ENCODE results near the gene GTF3A. TPM values are rescaled to one million over a fixed set of nuclear protein-coding genes. Genes with fewer than 3 reads are reported as not detected.
"Not testable (repeated sequence)": the region's sequence is repeated elsewhere in the genome, so short reads cannot be mapped to it uniquely, and the experiment has no call there.

Gene GTF3A
- total RNA-seq, 4 donors from 2014 or later: 64.5 to 201 (median 123) TPM

DNA sequence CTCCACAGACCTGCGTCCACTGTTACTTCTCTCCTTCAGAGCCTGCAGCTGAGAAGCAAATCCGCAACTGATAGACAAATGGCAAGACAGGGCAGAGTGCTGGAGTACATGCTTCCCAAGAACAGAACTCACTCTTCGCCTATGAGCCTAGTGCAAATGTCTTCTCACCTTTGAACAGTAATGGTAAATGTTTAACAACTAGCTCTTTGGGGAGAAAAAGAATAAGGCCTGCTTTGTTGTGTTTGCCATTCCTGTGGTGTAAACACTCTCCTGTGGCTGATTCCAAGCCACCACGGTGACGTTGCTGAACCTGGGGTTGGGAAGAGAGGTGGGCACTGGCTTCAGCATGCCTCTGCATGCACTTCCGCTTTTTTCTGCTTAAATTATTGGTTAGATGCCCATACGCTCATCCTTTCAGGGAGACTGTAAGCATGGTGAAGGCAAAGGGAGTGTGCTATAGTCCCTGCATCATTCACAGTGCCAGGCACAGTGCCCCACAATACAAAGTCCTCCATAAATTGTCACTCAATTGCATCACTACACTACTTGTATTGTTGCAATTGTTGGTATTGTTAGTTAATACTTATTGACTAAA lies 28.1 kb upstream of the GTF3A start:
- TF ChIP-seq EP300 (IDR thresholded peaks at IDR 0.05) (no peak), POLR2A (IDR thresholded peaks at IDR 0.05) (no peak)
- TF ChIP-seq, protein P1, sequence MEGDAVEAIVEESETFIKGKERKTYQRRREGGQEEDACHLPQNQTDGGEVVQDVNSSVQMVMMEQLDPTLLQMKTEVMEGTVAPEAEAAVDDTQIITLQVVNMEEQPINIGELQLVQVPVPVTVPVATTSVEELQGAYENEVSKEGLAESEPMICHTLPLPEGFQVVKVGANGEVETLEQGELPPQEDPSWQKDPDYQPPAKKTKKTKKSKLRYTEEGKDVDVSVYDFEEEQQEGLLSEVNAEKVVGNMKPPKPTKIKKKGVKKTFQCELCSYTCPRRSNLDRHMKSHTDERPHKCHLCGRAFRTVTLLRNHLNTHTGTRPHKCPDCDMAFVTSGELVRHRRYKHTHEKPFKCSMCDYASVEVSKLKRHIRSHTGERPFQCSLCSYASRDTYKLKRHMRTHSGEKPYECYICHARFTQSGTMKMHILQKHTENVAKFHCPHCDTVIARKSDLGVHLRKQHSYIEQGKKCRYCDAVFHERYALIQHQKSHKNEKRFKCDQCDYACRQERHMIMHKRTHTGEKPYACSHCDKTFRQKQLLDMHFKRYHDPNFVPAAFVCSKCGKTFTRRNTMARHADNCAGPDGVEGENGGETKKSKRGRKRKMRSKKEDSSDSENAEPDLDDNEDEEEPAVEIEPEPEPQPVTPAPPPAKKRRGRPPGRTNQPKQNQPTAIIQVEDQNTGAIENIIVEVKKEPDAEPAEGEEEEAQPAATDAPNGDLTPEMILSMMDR (IDR thresholded peaks at IDR 0.05): no peak
- Histone ChIP-seq H3K36me3 (no peaks in the 10 kb centered on the region), H3K27ac (no peak overlapping the region), H3K4me1 (no peaks in the 10 kb centered on the region), H3K9me3 (no peaks in the 10 kb centered on the region), H3K27me3 (peaks cover 0 to 13% of the 10 kb centered on the region in 2 donors), H3K4me3 (no peak overlapping the region)
- DNase-seq (ENCODE audit: low spot score in 2 of 2): no peak
- WGBS, 2 donors: 63 to 74% methylated on average over 7 of the region's 7 CpGs

- DNase-seq (ENCODE audit: low spot score in 2 of 2): no peak
- 69% methylated on average over 4 of the region's 4 CpGs for WGBS, 2 donors
- Histone ChIP-seq H3K4me1 (peaks cover 0 to 8% (median 5%) of the 10 kb centered on the region in 4 donors), H3K9me3 (no peaks in the 10 kb centered on the region), H3K36me3 (no peaks in the 10 kb centered on the region), H3K4me3 (no peak overlapping the region), H3K27ac (no peak overlapping the region), H3K27me3 (peaks cover 0 to 13% of the 10 kb centered on the region in 2 donors)
- no peak for TF ChIP-seq POLR2A (IDR thresholded peaks at IDR 0.05)
- TF ChIP-seq, protein P1 (IDR thresholded peaks at IDR 0.05): no peak
- no peak for TF ChIP-seq EP300 (IDR thresholded peaks at IDR 0.05)
Observed at GRCh38 chr13:27398360-27398759, 26.1 kb upstream of the GTF3A start.

GRCh38 chr13:27400405-27400804 lies 24.0 kb upstream of the GTF3A start:
- H3K27me3 ChIP-seq; H3K4me3 ChIP-seq; DNase-seq (ENCODE audit: low spot score in 2 of 2); H3K27ac ChIP-seq; H3K9me3 ChIP-seq; H3K36me3 ChIP-seq: not testable (repeated sequence)
- H3K4me1 ChIP-seq: peaks cover 0 to 17% (median 15%) of the 10 kb centered on the region in 4 donors
- 85 to 87% methylated on average over 6 of the region's 6 CpGs for WGBS, 2 donors

GRCh38 chr13:27401210-27401609 lies 23.2 kb upstream of the GTF3A start:
- no peak for TF ChIP-seq EP300 (IDR thresholded peaks at IDR 0.05)
- TF ChIP-seq, protein P1 (IDR thresholded peaks at IDR 0.05): no peak
- WGBS, 2 donors: 51 to 54% methylated on average over 3 of the region's 3 CpGs
- Histone ChIP-seq H3K4me1 (peaks cover 0 to 17% (median 15%) of the 10 kb centered on the region in 4 donors), H3K4me3 (no peak overlapping the region), H3K9me3 (no peaks in the 10 kb centered on the region), H3K36me3 (no peaks in the 10 kb centered on the region), H3K27ac (no peak overlapping the region), H3K27me3 (no peaks in the 10 kb centered on the region)
- no peak for DNase-seq (ENCODE audit: low spot score in 2 of 2)

GRCh38 chr13:27403203-27403678 lies 21.2 kb upstream of the GTF3A start:
- WGBS, 2 donors: 15 to 20% methylated on average over 3 of the region's 3 CpGs
- H3K27ac ChIP-seq: peak overlapping the region in 3 of 4 donors; percentile 40 to 76 (median 65)
- DNase-seq (ENCODE audit: low spot score in 2 of 2): no peak
- no peak overlapping the region for H3K4me3 ChIP-seq
- H3K27me3 ChIP-seq: no peaks in the 10 kb centered on the region
- TF ChIP-seq EP300 (IDR thresholded peaks at IDR 0.05) (no peak), POLR2A (IDR thresholded peaks at IDR 0.05) (no peak)
- TF ChIP-seq, protein P1 (IDR thresholded peaks at IDR 0.05): no peak
- peaks cover 0 to 17% (median 15%) of the 10 kb centered on the region in 4 donors for H3K4me1 ChIP-seq
- H3K36me3 ChIP-seq: no peaks in the 10 kb centered on the region
- H3K9me3 ChIP-seq: no peaks in the 10 kb centered on the region

All from tibial nerve (tissue), 4 donors.